Osteoblast (primary cell): Measurements from ENCODE around the gene ENOX2. TPM values are rescaled to one million over a fixed set of nuclear protein-coding genes. Genes with fewer than 3 reads are reported as not detected.

Experiments
- DNase-seq: peaks from one replicate; pipeline ENCODE4 v3.0.0; 2011; ENCODE audit warnings: low spot score, mixed read lengths; ENCODE audit not compliant: insufficient read length; ENCODE audit errors: missing footprints
- H2AFZ ChIP-seq: 2 replicates; pipeline ENCODE4 v1.6.0; 2011; ENCODE audit warnings: mild to moderate bottlenecking, low read length
- H3K27ac ChIP-seq: 2 replicates; pipeline ENCODE4 v1.5.1; 2011; ENCODE audit warnings: mild to moderate bottlenecking, low read depth, low read length, moderate library complexity
- H3K27me3 ChIP-seq: 2 replicates; pipeline ENCODE4 v1.6.0; 2012; ENCODE audit warnings: mild to moderate bottlenecking, control low read depth, inconsistent platforms, low read length, moderate library complexity; ENCODE audit not compliant: insufficient read depth
- H3K36me3 ChIP-seq: 2 replicates; pipeline ENCODE4 v1.5.1; 2011; ENCODE audit warnings: mild to moderate bottlenecking, low read length, control low read depth, moderate library complexity; ENCODE audit not compliant: insufficient read depth
- H3K4me1 ChIP-seq: 2 replicates; pipeline ENCODE4 v1.5.1; 2011; ENCODE audit warnings: mild to moderate bottlenecking, low read length, control low read depth, moderate library complexity; ENCODE audit not compliant: insufficient read depth
- H3K4me2 ChIP-seq: 2 replicates; pipeline ENCODE4 v1.6.0; 2011; ENCODE audit warnings: mild to moderate bottlenecking, low read length; ENCODE audit not compliant: insufficient read depth
- H3K4me3 ChIP-seq: fragments of 200-600 bp; sonication (generic); 3 replicates; pipeline ENCODE4 v1.5.1; 2012; ENCODE audit warnings: mild to moderate bottlenecking, low read length, inconsistent platforms; ENCODE audit not compliant: insufficient read depth
- H3K79me2 ChIP-seq: 2 replicates; pipeline ENCODE4 v1.6.0; 2012; ENCODE audit warnings: mild to moderate bottlenecking, low read length, control low read depth, inconsistent platforms; ENCODE audit not compliant: insufficient read depth
- H3K9me3 ChIP-seq: 2 replicates; pipeline ENCODE4 v1.5.1; 2011; ENCODE audit warnings: low read depth, low read length, control low read depth
- H4K20me1 ChIP-seq: 2 replicates; pipeline ENCODE4 v1.6.0; 2012; ENCODE audit warnings: mild to moderate bottlenecking, low read length, control low read depth; ENCODE audit not compliant: insufficient read depth
- CTCF ChIP-seq: IDR thresholded peaks from 2 replicates; pipeline ENCODE4 v1.5.1; 2011; ENCODE audit warnings: mild to moderate bottlenecking, low read depth, low read length, moderate library complexity; ENCODE audit errors: extremely low read depth
- total RNA-seq: library from RNA; depleted of rRNA; stranded (reverse); fragments of >200 nt; gene quantifications from 2 replicates; pipeline ENCODE4 v1.2.3, GENCODE V29; 2012

Gene ENOX2
- total RNA-seq, 1 donor = 8.0 TPM

- H3K27ac ChIP-seq = no peak overlapping the region
- H4K20me1 ChIP-seq = no peaks in the 10 kb centered on the region
- H3K79me2 ChIP-seq = no peaks in the 10 kb centered on the region
- no peaks in the 10 kb centered on the region for H3K36me3 ChIP-seq
- no peak overlapping the region for H2AFZ ChIP-seq
- H3K4me1 ChIP-seq = peaks cover 15% of the 10 kb centered on the region
- no peak overlapping the region for H3K4me2 ChIP-seq
- DNase-seq = no peak
- no peak overlapping the region for H3K4me3 ChIP-seq
- H3K27me3 ChIP-seq = peaks cover 4% of the 10 kb centered on the region
- H3K9me3 ChIP-seq = no peaks in the 10 kb centered on the region
- TF ChIP-seq CTCF = no peak
These were observed 7.7 kb downstream of the ENOX2 start for GRCh38 chrX:130895299-130895698.

DNA sequence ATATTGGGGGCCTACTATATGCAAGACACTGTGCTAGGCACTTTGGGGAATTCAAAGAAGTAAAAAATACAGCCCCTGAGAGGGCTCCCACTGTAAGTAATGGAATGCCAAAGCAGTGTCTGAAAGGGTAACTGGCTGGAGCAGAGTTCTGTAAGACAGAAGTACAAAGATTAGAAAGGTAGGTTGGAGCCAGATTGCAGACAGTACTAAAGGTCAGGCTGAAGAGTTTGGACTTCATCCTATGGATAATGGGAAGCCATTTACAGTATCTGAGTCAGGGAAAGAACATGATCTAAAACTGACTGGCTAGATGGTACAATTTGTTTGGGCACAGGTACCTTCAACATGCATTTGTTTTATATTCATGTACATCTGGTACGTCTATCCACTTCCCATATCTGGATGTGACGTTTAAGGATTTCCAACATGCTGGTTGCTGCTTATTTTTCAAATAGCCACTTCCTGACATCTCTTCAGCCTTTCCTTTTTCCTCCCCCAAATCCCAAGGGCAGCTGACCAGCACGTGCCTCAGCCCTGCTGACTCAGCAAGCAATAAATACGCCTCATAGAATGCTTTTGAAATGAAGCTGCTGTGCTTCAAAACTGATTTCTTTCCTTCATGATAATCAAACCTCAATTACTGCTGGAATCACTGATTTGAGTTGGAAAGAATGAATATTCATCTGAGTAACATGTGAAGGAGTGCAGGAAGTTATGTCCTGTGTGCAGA lies 9.5 kb downstream of the ENOX2 start:
- Histone ChIP-seq H2AFZ (peak overlapping the region; percentile 34), H4K20me1 (no peaks in the 10 kb centered on the region), H3K36me3 (no peaks in the 10 kb centered on the region), H3K27me3 (peaks cover 4% of the 10 kb centered on the region), H3K79me2 (no peaks in the 10 kb centered on the region), H3K9me3 (no peaks in the 10 kb centered on the region), H3K4me2 (peak overlapping the region; percentile 7), H3K4me1 (peaks cover 15% of the 10 kb centered on the region), H3K4me3 (no peak overlapping the region), H3K27ac (no peak overlapping the region)
- DNase-seq = no peak
- no peak for TF ChIP-seq CTCF

DNA sequence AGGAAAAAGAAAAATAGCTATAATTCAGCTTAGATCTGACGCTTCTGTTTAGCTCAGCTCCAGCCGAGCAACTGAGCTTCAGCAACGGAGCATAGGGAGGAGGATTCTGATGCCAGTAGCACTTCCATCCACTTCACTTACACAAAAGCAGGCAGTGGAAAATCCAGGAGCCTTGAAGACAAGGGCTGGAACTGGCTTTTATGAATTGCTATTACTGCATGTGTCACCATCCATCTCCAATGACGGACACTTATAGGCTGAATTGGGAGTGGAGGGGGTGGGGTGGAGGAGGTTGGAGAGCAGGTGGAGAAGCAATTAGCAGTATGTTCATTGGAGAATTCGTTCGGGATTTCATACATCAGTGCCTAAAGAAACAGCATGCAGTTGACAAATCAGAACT lies 15.6 kb downstream of the ENOX2 start:
- TF ChIP-seq CTCF = no peak
- H3K27me3 ChIP-seq = no peaks in the 10 kb centered on the region
- H4K20me1 ChIP-seq = no peaks in the 10 kb centered on the region
- no peak overlapping the region for H2AFZ ChIP-seq
- no peaks in the 10 kb centered on the region for H3K79me2 ChIP-seq
- no peak overlapping the region for H3K4me2 ChIP-seq
- no peaks in the 10 kb centered on the region for H3K9me3 ChIP-seq
- no peak overlapping the region for H3K27ac ChIP-seq
- no peak for DNase-seq
- H3K4me1 ChIP-seq = no peaks in the 10 kb centered on the region
- H3K36me3 ChIP-seq = no peaks in the 10 kb centered on the region
- no peak overlapping the region for H3K4me3 ChIP-seq

- Histone ChIP-seq H3K79me2 (no peaks in the 10 kb centered on the region), H3K4me2 (no peak overlapping the region), H3K9me3 (no peaks in the 10 kb centered on the region), H3K27ac (no peak overlapping the region), H3K36me3 (no peaks in the 10 kb centered on the region), H3K27me3 (no peaks in the 10 kb centered on the region), H2AFZ (no peak overlapping the region), H4K20me1 (no peaks in the 10 kb centered on the region), H3K4me1 (no peaks in the 10 kb centered on the region), H3K4me3 (no peak overlapping the region)
- TF ChIP-seq CTCF = no peak
- DNase-seq = no peak
These were observed 17.0 kb downstream of the ENOX2 start for GRCh38 chrX:130885996-130886395.
